Stomach smooth muscle (tissue), 2 donors: ENCODE results near the gene MCC.

Experiments used
- H3K27ac ChIP-seq: one replicate; pipeline ENCODE4 v1.7.0; 2013; ENCODE audit warnings: mild to moderate bottlenecking, low read length, inconsistent platforms
- H3K27me3 ChIP-seq, 2 donors: one replicate each; pipeline ENCODE4 v1.7.0; 2013; ENCODE audit warnings: low read length in 2 of 2; ENCODE audit not compliant: insufficient read depth in 2 of 2, control insufficient read depth in 1 of 2
- H3K36me3 ChIP-seq, 2 donors: one replicate each; pipeline ENCODE4 v1.7.0; 2013; ENCODE audit warnings: low read length in 2 of 2; ENCODE audit not compliant: control insufficient read depth in 2 of 2, insufficient read depth in 2 of 2
- H3K4me1 ChIP-seq: one replicate; pipeline ENCODE4 v1.7.0; 2013; ENCODE audit warnings: low read length; ENCODE audit not compliant: control insufficient read depth, insufficient read depth
- H3K4me3 ChIP-seq, 2 donors: one replicate each; pipeline ENCODE4 v1.7.0; 2013; ENCODE audit warnings: low read length in 2 of 2
- H3K9ac ChIP-seq, 2 donors: one replicate each; pipeline ENCODE4 v1.7.0; 2013; ENCODE audit warnings: low read length in 2 of 2, mild to moderate bottlenecking in 1 of 2
- H3K9me3 ChIP-seq, 2 donors: one replicate each; pipeline ENCODE4 v1.7.0; 2013; ENCODE audit warnings: low read length in 2 of 2; ENCODE audit not compliant: control insufficient read depth in 2 of 2
- donor health status: healthy.
- donor health status: Pancreatic carcinoma.

The MCC gene

GRCh38 chr5:113068559-113068958, 419.7 kb downstream of the MCC start:
- Histone ChIP-seq H3K36me3 (peaks cover 0 to 19% of the 10 kb centered on the region in 2 donors), H3K9ac (no peak overlapping the region)

GRCh38 chr5:113067635-113068344, 420.5 kb downstream of the MCC start:
- Histone ChIP-seq H3K27ac (no peak overlapping the region), H3K9ac (no peak overlapping the region), H3K9me3 (no peaks in the 10 kb centered on the region), H3K4me1 (peaks cover 13% of the 10 kb centered on the region), H3K4me3 (no peak overlapping the region), H3K36me3 (peaks cover 3 to 25% of the 10 kb centered on the region in 2 donors), H3K27me3 (no peaks in the 10 kb centered on the region)

More at GRCh38 chr5:113068559-113068958, 419.7 kb downstream of the MCC start:
- Histone ChIP-seq H3K27ac (no peak overlapping the region), H3K4me1 (peaks cover 13% of the 10 kb centered on the region), H3K9me3 (no peaks in the 10 kb centered on the region), H3K27me3 (no peaks in the 10 kb centered on the region), H3K4me3 (no peak overlapping the region)

GRCh38 chr5:113065626-113066025, 422.6 kb downstream of the MCC start:
- H3K27ac ChIP-seq, result no peak overlapping the region
- H3K4me1 ChIP-seq, result peaks cover 13% of the 10 kb centered on the region
- H3K36me3 ChIP-seq, result peaks cover 3 to 23% of the 10 kb centered on the region in 2 donors

GRCh38 chr5:113064806-113065205, 423.4 kb downstream of the MCC start:
- Histone ChIP-seq H3K27me3 (no peaks in the 10 kb centered on the region), H3K36me3 (peaks cover 3 to 23% of the 10 kb centered on the region in 2 donors), H3K9me3 (no peaks in the 10 kb centered on the region), H3K27ac (no peak overlapping the region), H3K4me1 (peaks cover 14% of the 10 kb centered on the region), H3K9ac (no peak overlapping the region), H3K4me3 (no peak overlapping the region)

More at GRCh38 chr5:113065626-113066025, 422.6 kb downstream of the MCC start:
- Histone ChIP-seq H3K27me3 (no peaks in the 10 kb centered on the region), H3K4me3 (no peak overlapping the region), H3K9me3 (no peaks in the 10 kb centered on the region), H3K9ac (no peak overlapping the region)

- Histone ChIP-seq H3K4me1 (peaks cover 23% of the 10 kb centered on the region), H3K4me3 (no peak overlapping the region), H3K27ac (no peak overlapping the region), H3K9ac (no peak overlapping the region), H3K9me3 (no peaks in the 10 kb centered on the region), H3K36me3 (peaks cover 3 to 23% of the 10 kb centered on the region in 2 donors), H3K27me3 (no peaks in the 10 kb centered on the region)
Observed at GRCh38 chr5:113063927-113064326, 424.3 kb downstream of the MCC start.

GRCh38 chr5:113062869-113063508, 425.3 kb downstream of the MCC start:
- Histone ChIP-seq H3K9me3 (no peaks in the 10 kb centered on the region), H3K27ac (no peak overlapping the region), H3K36me3 (peaks cover 3 to 23% of the 10 kb centered on the region in 2 donors), H3K27me3 (no peaks in the 10 kb centered on the region), H3K9ac (no peak overlapping the region), H3K4me1 (peaks cover 21% of the 10 kb centered on the region), H3K4me3 (no peak overlapping the region)

GRCh38 chr5:113061846-113062780, 426.1 kb downstream of the MCC start:
- Histone ChIP-seq H3K9ac (no peak overlapping the region), H3K27me3 (no peaks in the 10 kb centered on the region), H3K4me3 (no peak overlapping the region), H3K4me1 (peaks cover 16% of the 10 kb centered on the region), H3K36me3 (peaks cover 3 to 23% of the 10 kb centered on the region in 2 donors), H3K9me3 (no peaks in the 10 kb centered on the region), H3K27ac (no peak overlapping the region)

GRCh38 chr5:113060408-113061025, 427.7 kb downstream of the MCC start:
- no peak overlapping the region for H3K4me3 ChIP-seq
- H3K27me3 ChIP-seq, result no peaks in the 10 kb centered on the region
- peaks cover 3 to 19% of the 10 kb centered on the region in 2 donors for H3K36me3 ChIP-seq
- H3K27ac ChIP-seq, result no peak overlapping the region
- peaks cover 16% of the 10 kb centered on the region for H3K4me1 ChIP-seq
- H3K9ac ChIP-seq, result no peak overlapping the region
- no peaks in the 10 kb centered on the region for H3K9me3 ChIP-seq

GRCh38 chr5:113059232-113060040, 428.8 kb downstream of the MCC start:
- no peaks in the 10 kb centered on the region for H3K27me3 ChIP-seq
- peaks cover 16% of the 10 kb centered on the region for H3K4me1 ChIP-seq
- H3K4me3 ChIP-seq, result peak overlapping the region in 1 of 2 donors; percentile 15
- H3K36me3 ChIP-seq, result peaks cover 3 to 16% of the 10 kb centered on the region in 2 donors
- H3K9me3 ChIP-seq, result no peaks in the 10 kb centered on the region
- peak overlapping the region; percentile 6 for H3K27ac ChIP-seq
- H3K9ac ChIP-seq, result no peak overlapping the region
